SH-SY5Y (cell line): ENCODE measurements around the gene RYR3.

Experiments
- GATA2 ChIP-seq: IDR thresholded peaks from 2 replicates; pipeline ENCODE4 v1.6.1; 2011; ENCODE audit warnings: mild to moderate bottlenecking, low read depth, low read length
- GATA3 ChIP-seq: IDR thresholded peaks from 2 replicates; pipeline ENCODE4 v1.6.1; 2011; ENCODE audit warnings: low read depth, mild to moderate bottlenecking, low read length, moderate library complexity

DNA sequence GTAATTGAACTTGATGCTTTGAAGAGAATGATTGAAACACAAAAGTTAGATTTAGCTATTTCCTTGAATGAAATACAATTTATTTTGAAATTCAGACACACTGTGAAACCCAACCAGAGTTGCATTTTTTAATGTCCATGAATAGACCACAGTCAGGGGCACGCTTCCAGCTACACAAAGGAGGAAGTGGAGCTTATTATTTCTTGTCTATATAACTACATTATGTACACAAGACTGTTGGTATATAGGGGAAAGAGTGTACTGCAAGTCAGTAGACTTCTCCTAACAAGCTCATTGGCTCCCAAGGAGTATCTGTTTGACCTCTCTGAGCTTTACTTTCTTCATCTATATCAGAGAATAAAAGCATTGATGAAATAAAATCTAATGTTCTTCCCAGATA lies 326.2 kb downstream of the RYR3 start:
- TF ChIP-seq GATA2, result no peak
- no peak for TF ChIP-seq GATA3
